Fibroblast of mammary gland (primary cell): ENCODE results near the gene CLTB.

Experiments used
- DNase-seq: peaks from one replicate; pipeline ENCODE4 v3.0.0-alpha.2; 2010; ENCODE audit warnings: low read depth
- H3K4me3 ChIP-seq: 2 replicates; pipeline ENCODE4 v1.5.1; 2011; ENCODE audit warnings: low read depth, mild to moderate bottlenecking, low read length, moderate library complexity; ENCODE audit not compliant: control insufficient read depth
- TF ChIP-seq, protein P1 (sequence below): conservative IDR thresholded peaks from 2 replicates; pipeline ENCODE4 v1.5.1; 2011; ENCODE audit warnings: low read depth, low read length, inconsistent platforms; ENCODE audit not compliant: control insufficient read depth, insufficient read depth

The CLTB gene

DNA sequence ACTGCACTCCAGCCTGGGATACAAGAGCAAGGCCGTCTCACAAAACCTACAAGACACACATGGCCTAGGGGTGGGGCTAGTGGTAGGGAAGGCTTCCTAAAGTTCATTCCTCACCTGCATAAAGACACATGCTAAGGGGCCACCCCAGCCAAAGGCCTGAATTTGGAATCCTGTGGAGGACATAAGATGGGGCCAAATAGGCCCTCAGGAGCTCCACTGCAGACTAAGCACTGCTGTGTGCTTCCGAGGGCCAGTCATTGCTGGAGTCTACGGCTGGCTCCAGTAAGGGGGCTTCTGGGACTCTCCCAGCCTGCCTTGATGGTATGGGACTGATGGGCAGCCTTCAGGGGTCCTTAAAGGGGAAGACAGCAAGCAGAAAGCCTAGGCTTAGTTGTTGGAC, 33.6 kb downstream of the CLTB start:
- TF ChIP-seq, protein P1, sequence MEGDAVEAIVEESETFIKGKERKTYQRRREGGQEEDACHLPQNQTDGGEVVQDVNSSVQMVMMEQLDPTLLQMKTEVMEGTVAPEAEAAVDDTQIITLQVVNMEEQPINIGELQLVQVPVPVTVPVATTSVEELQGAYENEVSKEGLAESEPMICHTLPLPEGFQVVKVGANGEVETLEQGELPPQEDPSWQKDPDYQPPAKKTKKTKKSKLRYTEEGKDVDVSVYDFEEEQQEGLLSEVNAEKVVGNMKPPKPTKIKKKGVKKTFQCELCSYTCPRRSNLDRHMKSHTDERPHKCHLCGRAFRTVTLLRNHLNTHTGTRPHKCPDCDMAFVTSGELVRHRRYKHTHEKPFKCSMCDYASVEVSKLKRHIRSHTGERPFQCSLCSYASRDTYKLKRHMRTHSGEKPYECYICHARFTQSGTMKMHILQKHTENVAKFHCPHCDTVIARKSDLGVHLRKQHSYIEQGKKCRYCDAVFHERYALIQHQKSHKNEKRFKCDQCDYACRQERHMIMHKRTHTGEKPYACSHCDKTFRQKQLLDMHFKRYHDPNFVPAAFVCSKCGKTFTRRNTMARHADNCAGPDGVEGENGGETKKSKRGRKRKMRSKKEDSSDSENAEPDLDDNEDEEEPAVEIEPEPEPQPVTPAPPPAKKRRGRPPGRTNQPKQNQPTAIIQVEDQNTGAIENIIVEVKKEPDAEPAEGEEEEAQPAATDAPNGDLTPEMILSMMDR, result no peak
- H3K4me3 ChIP-seq, result no peak overlapping the region
- DNase-seq, result no peak

DNA sequence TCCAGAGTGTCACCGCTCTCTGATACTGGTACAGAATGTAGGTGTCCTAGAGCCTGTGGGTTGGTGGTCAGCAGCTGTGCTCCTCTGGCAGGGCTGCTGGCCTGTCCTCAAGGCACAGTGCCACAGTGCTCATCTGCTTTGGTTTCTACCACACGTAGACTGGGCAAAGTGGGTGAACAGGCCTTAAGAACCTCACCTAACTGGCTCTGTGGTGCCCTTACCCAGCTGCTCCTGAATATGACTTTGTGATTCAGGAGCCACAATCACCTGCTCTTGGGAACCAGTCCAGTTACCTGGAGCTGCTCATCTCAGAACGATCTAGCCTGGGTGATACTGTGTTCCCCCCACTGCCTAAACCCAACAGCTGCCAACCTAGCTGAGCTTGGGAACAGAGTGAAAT, 34.4 kb downstream of the CLTB start:
- TF ChIP-seq, protein P1, result no peak
- DNase-seq, result no peak
- H3K4me3 ChIP-seq, result no peak overlapping the region

DNA sequence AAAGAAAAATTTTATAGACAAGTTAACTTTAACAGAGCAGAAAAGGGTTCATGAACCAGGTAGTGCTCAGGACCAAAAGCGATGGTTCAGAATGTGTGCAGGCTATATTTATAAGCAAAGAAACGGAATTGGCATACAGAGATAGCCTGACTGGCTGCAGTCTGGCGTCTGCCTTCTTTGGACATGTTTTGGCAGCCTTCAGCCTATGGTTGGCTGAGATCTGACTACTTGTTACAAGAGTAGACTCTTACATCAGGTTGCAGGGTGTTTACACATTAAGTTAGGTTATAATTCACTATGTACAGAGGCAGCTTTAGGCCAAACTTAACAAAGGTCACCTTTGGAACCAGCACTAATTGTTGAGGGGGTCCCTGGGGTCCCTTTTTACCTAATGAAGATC, 34.9 kb downstream of the CLTB start:
- no peak for DNase-seq
- TF ChIP-seq, protein P1, result no peak
- H3K4me3 ChIP-seq, result no peak overlapping the region

DNA sequence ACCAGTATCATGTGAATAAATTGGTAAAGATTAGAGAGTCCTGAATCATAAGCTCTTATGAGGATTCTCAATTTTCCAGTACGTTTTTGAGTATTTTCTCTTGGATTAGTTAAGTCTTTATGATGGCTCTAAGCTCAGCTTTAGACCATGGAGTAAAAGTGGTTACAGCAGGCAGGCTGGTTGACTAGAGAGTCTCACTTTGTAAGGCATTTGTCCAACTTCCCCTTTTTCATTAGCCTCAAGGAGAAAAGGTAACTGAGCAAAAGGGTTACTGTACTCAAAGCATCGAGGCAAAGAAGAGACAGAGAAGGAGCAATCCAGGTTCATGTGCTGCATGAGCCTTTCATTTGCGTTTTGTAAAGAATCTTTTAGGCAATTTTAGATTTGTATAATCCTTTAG, 36.5 kb downstream of the CLTB start:
- no peak for DNase-seq
- no peak overlapping the region for H3K4me3 ChIP-seq
- TF ChIP-seq, protein P1, result no peak

DNA sequence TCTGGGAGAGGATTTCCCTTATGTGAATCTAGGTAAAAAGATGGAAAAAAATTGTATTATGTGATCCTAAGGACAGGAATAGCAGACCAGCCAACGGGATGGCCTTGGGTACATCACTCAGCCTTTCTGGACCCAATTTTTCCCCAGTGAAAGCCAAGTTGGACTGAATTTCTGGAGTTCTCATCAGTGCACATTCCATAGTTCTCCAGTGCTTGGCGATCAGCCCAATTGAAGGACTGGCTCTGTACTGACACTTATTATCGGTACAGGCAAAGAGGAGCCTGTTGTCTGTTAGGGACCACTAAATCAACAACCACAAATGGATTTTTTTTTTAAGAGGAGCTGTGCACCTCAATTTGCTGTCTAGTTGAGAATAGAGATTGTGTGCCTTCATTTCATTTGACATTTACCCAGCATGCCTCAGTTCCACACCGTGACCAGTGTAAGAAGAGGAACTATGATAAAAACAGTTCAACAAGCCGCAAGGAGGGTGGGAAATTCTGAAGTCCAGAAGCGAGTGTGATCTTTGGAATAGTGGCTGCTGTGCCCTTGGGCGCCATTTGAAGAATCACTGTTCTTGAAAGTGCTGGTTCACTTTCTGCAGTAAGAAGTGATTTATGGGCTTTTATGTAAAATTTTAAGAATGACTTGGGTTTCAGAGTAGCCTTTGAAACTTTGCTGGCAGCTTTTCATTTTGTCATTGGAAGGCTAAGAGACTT, 43.1 kb downstream of the CLTB start:
- DNase-seq, result no peak
- no peak overlapping the region for H3K4me3 ChIP-seq
- TF ChIP-seq, protein P1, result no peak

DNA sequence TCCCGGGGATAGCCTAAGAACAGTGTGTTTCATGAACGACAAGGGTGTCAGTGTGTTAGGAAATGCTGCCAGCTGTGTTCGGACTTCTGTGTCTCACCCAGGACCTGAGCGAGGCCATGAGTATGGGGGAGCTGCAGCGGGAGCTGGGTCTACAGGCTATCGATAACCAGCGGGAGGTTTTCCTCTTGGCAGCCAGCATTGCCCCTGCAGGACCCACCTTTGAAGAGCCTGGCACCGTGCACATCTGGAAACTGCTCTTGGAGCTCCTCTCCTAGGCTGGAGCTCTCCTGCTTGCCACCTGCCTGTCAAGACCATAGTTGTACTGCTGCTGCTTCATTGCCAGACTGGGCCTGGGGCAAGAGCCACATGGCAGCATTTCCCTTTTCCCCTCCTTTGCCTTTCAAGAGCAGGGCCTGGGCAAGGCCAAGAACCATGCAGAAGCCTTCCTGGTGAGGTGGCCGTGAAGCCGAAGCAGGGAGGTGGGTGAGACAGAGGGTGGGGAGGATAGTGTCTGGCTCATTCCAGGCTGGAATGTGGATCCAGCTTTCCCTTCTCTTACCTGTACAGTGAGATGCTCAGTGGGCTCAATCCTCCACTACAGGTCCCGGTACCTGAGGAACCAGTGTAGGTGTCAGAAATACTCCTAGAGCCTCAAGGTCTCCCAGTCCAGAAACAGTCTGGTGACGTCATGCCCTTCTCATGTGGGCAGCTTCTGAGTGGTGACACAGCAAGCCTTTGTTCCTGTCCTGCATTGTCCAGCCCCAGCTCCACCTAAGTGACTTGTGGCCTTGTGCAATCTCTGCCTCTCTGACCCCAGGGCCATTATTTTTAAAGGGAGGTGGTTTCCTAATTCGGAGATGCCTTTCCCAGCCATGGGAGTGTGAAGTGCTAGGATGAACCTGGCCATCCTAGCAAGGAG, 44.5 kb downstream of the CLTB start:
- no peak for DNase-seq
- no peak overlapping the region for H3K4me3 ChIP-seq
- TF ChIP-seq, protein P1, result no peak
